T-cell (primary cell): ENCODE measurements around the gene GRIN2A. TPM values are rescaled to one million over a fixed set of nuclear protein-coding genes. Genes with fewer than 3 reads are reported as not detected.

Experiments used
- ATAC-seq, 4 experiments: fragments of 200-7000 bp in 3 of 4; fragments of 150-1000 bp in 1 of 4; cut with Tn5 transposase; replicated peaks in 1 of 4; 1 replicate in 3 of 4; 2 replicates in 1 of 4; pipeline ENCODE4 v1.10.0; 2021; ENCODE audit warnings: moderate library complexity in 3 of 4, mild to moderate bottlenecking in 2 of 4, moderate number of reproducible peaks in 1 of 4
- CTCF ChIA-PET, 2 donors: fragments of 300-600 bp; sonication (Branson Sonifier 250); formaldehyde crosslinking; loops; one replicate each; lab custom pipeline; 2022; ENCODE audit warnings: antibody characterized with exemption in 2 of 2; lab: Charles Lee
- POLR2A ChIA-PET, 2 donors: fragments of 300-600 bp; sonication (Branson Sonifier 250); formaldehyde crosslinking; loops; one replicate each; lab custom pipeline; 2022; ENCODE audit warnings: antibody characterized with exemption in 2 of 2; lab: Charles Lee
- DNase-seq, 35 experiments: peaks; one replicate each; pipeline versions ENCODE4 v3.0.0 to v3.0.0-alpha.2; 2013 to 2023
- H3K27ac ChIP-seq: one replicate; pipeline ENCODE4 v1.5.1; 2013; ENCODE audit warnings: low read length
- H3K27me3 ChIP-seq, 2 experiments: replicated peaks in 1 of 2; 1 replicate in 1 of 2; 2 replicates in 1 of 2; pipeline versions ENCODE4 v1.6.1 to v1.7.0; 2013; ENCODE audit warnings: low read length in 1 of 2, mixed read lengths in 1 of 2; ENCODE audit not compliant: control insufficient read depth in 2 of 2, insufficient read depth in 2 of 2; ENCODE audit errors: extremely low read depth in 1 of 2
- H3K36me3 ChIP-seq, 2 donors: 1 replicate in 1 of 2; 2 replicates in 1 of 2; pipeline versions ENCODE4 v1.6.1 to v1.7.0; 2013; ENCODE audit warnings: low read length in 1 of 2; ENCODE audit not compliant: control insufficient read depth in 2 of 2, insufficient read depth in 1 of 2; ENCODE audit errors: extremely low read depth in 1 of 2
- H3K4me1 ChIP-seq, 2 experiments: 1 replicate in 1 of 2; 2 replicates in 1 of 2; pipeline versions ENCODE4 v1.6.1 to v1.7.0; 2013; ENCODE audit warnings: low read length in 2 of 2, mixed read lengths in 1 of 2; ENCODE audit not compliant: insufficient read depth in 2 of 2, control insufficient read depth in 1 of 2; ENCODE audit errors: extremely low read depth in 1 of 2
- H3K4me3 ChIP-seq, 2 donors: 1 replicate in 1 of 2; 2 replicates in 1 of 2; pipeline versions ENCODE4 v1.5.1 to v1.7.0; 2013; ENCODE audit warnings: mild to moderate bottlenecking in 2 of 2, low read length in 1 of 2, moderate library complexity in 1 of 2; ENCODE audit not compliant: control insufficient read depth in 1 of 2; ENCODE audit errors: extremely low read depth in 1 of 2
- H3K9me3 ChIP-seq: 2 replicates; pipeline ENCODE4 v1.7.0; 2013
- H3K27ac Mint-ChIP-seq, 2 donors: one replicate each; pipeline ENCODE4 v1.8.0; 2020 to 2021; ENCODE audit warnings: mild to moderate bottlenecking in 2 of 2, mixed read lengths in 2 of 2
- H3K27me3 Mint-ChIP-seq, 2 donors: one replicate each; pipeline ENCODE4 v1.8.0; 2021 to 2022; ENCODE audit warnings: mixed read lengths in 2 of 2
- H3K36me3 Mint-ChIP-seq: one replicate; pipeline ENCODE4 v1.8.0; 2021; ENCODE audit warnings: mixed read lengths
- H3K4me1 Mint-ChIP-seq, 3 donors: one replicate each; pipeline ENCODE4 v1.8.0; 2020 to 2022; ENCODE audit warnings: mixed read lengths in 3 of 3, mild to moderate bottlenecking in 1 of 3
- H3K4me3 Mint-ChIP-seq, 3 donors: one replicate each; pipeline ENCODE4 v1.8.0; 2020 to 2022; ENCODE audit warnings: mild to moderate bottlenecking in 3 of 3, mixed read lengths in 3 of 3, moderate library complexity in 3 of 3
- H3K9me3 Mint-ChIP-seq, 3 donors: one replicate each; pipeline ENCODE4 v1.8.0; 2020 to 2022; ENCODE audit warnings: mixed read lengths in 3 of 3
- WGBS: methylation state at CpG from one replicate; pipeline ENCODE4 v1.1.5; 2013; ENCODE audit warnings: missing lambda C conversion rate; ENCODE audit not compliant: insufficient coverage; 5-methylcytosine and 5-hydroxymethylcytosine counted together
- total RNA-seq, 35 experiments: library from RNA in 6 of 35; stranded (reverse) in 6 of 35; fragments of 120-200 nt in 1 of 35; gene quantifications; one replicate each; pipeline versions ENCODE4 v1.2.1 to v1.2.4 and lab custom pipeline; 2013 to 2026

The GRIN2A gene
- total RNA-seq, 5 donors from 2014 or later (not counting 1 experiment from before 2014, with no cell fraction given), result 0.03 TPM; not detected in 4

GRCh38 chr16:9761870-9762269 lies 420.4 kb downstream of the GRIN2A start:
- H3K36me3 ChIP-seq, result no peaks in the 10 kb centered on the region
- Mint-ChIP-seq H3K36me3 (no peaks in the 10 kb centered on the region), H3K27me3 (no peaks in the 10 kb centered on the region), H3K4me3 (no peak overlapping the region), H3K4me1 (no peaks in the 10 kb centered on the region), H3K27ac (no peak overlapping the region), H3K9me3 (peaks cover 0 to 14% (median 4%) of the 10 kb centered on the region in 3 donors)
- DNase-seq, result no peak
- no peak overlapping the region for H3K27ac ChIP-seq
- H3K9me3 ChIP-seq, result no peaks in the 10 kb centered on the region
- WGBS, result 67% methylated on average over 1 of the region's 6 CpGs
- no peaks in the 10 kb centered on the region for H3K27me3 ChIP-seq
- ChIA-PET POLR2A (no interaction called here), CTCF (no interaction called here)
- no peak for ATAC-seq
- no peak overlapping the region for H3K4me3 ChIP-seq
- no peaks in the 10 kb centered on the region for H3K4me1 ChIP-seq

- 75% methylated on average over 3 of the region's 4 CpGs for WGBS
- POLR2A ChIA-PET, result no interaction called here
- ATAC-seq, result no peak
Measured at GRCh38 chr16:9757687-9758086, 424.5 kb downstream of the GRIN2A start.

GRCh38 chr16:9756434-9756833 lies 425.8 kb downstream of the GRIN2A start:
- Mint-ChIP-seq H3K9me3 (peaks cover 0 to 3% (median 0%) of the 10 kb centered on the region in 3 donors), H3K27me3 (no peaks in the 10 kb centered on the region), H3K27ac (no peak overlapping the region), H3K4me1 (no peaks in the 10 kb centered on the region), H3K4me3 (no peak overlapping the region), H3K36me3 (no peaks in the 10 kb centered on the region)
- ATAC-seq (no peak), DNase-seq (no peak)
- Histone ChIP-seq H3K4me3 (no peak overlapping the region), H3K36me3 (no peaks in the 10 kb centered on the region), H3K9me3 (no peaks in the 10 kb centered on the region), H3K27ac (no peak overlapping the region), H3K27me3 (no peaks in the 10 kb centered on the region), H3K4me1 (no peaks in the 10 kb centered on the region)
- ChIA-PET POLR2A (no interaction called here), CTCF (no interaction called here)
- 100% methylated on average over 1 of the region's 4 CpGs for WGBS

More at GRCh38 chr16:9757687-9758086, 424.5 kb downstream of the GRIN2A start:
- H3K4me3 ChIP-seq, result no peak overlapping the region
- peaks cover 0 to 3% (median 0%) of the 10 kb centered on the region in 3 donors for H3K9me3 Mint-ChIP-seq
- no peak overlapping the region for H3K27ac Mint-ChIP-seq
- no peaks in the 10 kb centered on the region for H3K27me3 Mint-ChIP-seq
- no peak overlapping the region for H3K27ac ChIP-seq
- no peak for DNase-seq
- CTCF ChIA-PET, result no interaction called here
- no peaks in the 10 kb centered on the region for H3K36me3 ChIP-seq
- H3K4me3 Mint-ChIP-seq, result no peak overlapping the region
- H3K4me1 ChIP-seq, result no peaks in the 10 kb centered on the region
- no peaks in the 10 kb centered on the region for H3K9me3 ChIP-seq
- H3K4me1 Mint-ChIP-seq, result no peaks in the 10 kb centered on the region
- no peaks in the 10 kb centered on the region for H3K36me3 Mint-ChIP-seq
- H3K27me3 ChIP-seq, result no peaks in the 10 kb centered on the region

GRCh38 chr16:9755081-9755480 lies 427.1 kb downstream of the GRIN2A start:
- 42% methylated on average over 2 of the region's 4 CpGs for WGBS
- Mint-ChIP-seq H3K27ac (no peak overlapping the region), H3K9me3 (peaks cover 0 to 5% (median 3%) of the 10 kb centered on the region in 3 donors), H3K4me1 (no peaks in the 10 kb centered on the region), H3K36me3 (no peaks in the 10 kb centered on the region), H3K27me3 (no peaks in the 10 kb centered on the region), H3K4me3 (no peak overlapping the region)
- H3K9me3 ChIP-seq, result no peaks in the 10 kb centered on the region
- no peaks in the 10 kb centered on the region for H3K36me3 ChIP-seq
- ChIA-PET POLR2A (no interaction called here), CTCF (no interaction called here)
- no peaks in the 10 kb centered on the region for H3K27me3 ChIP-seq
- no peak overlapping the region for H3K27ac ChIP-seq
- no peaks in the 10 kb centered on the region for H3K4me1 ChIP-seq
- ATAC-seq (no peak), DNase-seq (no peak)
- H3K4me3 ChIP-seq, result no peak overlapping the region

GRCh38 chr16:9741776-9742175 lies 440.5 kb downstream of the GRIN2A start:
- Mint-ChIP-seq H3K36me3 (no peaks in the 10 kb centered on the region), H3K4me3 (no peak overlapping the region), H3K27me3 (peaks cover 0 to 1% of the 10 kb centered on the region in 2 donors), H3K4me1 (no peaks in the 10 kb centered on the region), H3K27ac (no peak overlapping the region), H3K9me3 (peaks cover 3 to 17% (median 4%) of the 10 kb centered on the region in 3 donors)
- Histone ChIP-seq H3K27me3 (peaks cover 0 to 2% of the 10 kb centered on the region in 2 experiments), H3K27ac (no peak overlapping the region), H3K9me3 (no peaks in the 10 kb centered on the region), H3K4me1 (no peaks in the 10 kb centered on the region), H3K36me3 (no peaks in the 10 kb centered on the region), H3K4me3 (no peak overlapping the region)
- ATAC-seq, result no peak
- CTCF ChIA-PET, result no interaction called here
- POLR2A ChIA-PET, result no interaction called here
- no peak for DNase-seq

GRCh38 chr16:9739301-9739700 lies 442.9 kb downstream of the GRIN2A start:
- Histone ChIP-seq H3K4me1 (no peaks in the 10 kb centered on the region), H3K9me3 (no peaks in the 10 kb centered on the region), H3K36me3 (no peaks in the 10 kb centered on the region), H3K27ac (no peak overlapping the region), H3K27me3 (no peaks in the 10 kb centered on the region), H3K4me3 (no peak overlapping the region)
- DNase-seq (no peak), ATAC-seq (no peak)
- Mint-ChIP-seq H3K27me3 (peaks cover 0 to 1% of the 10 kb centered on the region in 2 donors), H3K36me3 (no peaks in the 10 kb centered on the region), H3K9me3 (peaks cover 3 to 17% (median 4%) of the 10 kb centered on the region in 3 donors), H3K4me1 (no peaks in the 10 kb centered on the region), H3K4me3 (no peak overlapping the region), H3K27ac (no peak overlapping the region)
- ChIA-PET POLR2A (no interaction called here), CTCF (interaction anchor here in 1 of 2 donors (0.6 kb wide), 1 partner anchor 19 kb away, joined by 3 read pairs; no protein-coding TSS in a partner anchor)
- 91% methylated on average over 6 of the region's 6 CpGs for WGBS

- WGBS, result 82% methylated on average over 5 of the region's 6 CpGs
- H3K9me3 Mint-ChIP-seq, result peaks cover 3 to 17% (median 4%) of the 10 kb centered on the region in 3 donors
- peaks cover 0 to 1% of the 10 kb centered on the region in 2 donors for H3K27me3 Mint-ChIP-seq
- DNase-seq (no peak), ATAC-seq (no peak)
- Histone ChIP-seq H3K36me3 (no peaks in the 10 kb centered on the region), H3K27me3 (no peaks in the 10 kb centered on the region), H3K27ac (no peak overlapping the region), H3K4me3 (no peak overlapping the region), H3K9me3 (no peaks in the 10 kb centered on the region), H3K4me1 (no peaks in the 10 kb centered on the region)
- ChIA-PET POLR2A (no interaction called here), CTCF (no interaction called here)
- H3K4me1 Mint-ChIP-seq, result no peaks in the 10 kb centered on the region
- H3K27ac Mint-ChIP-seq, result no peak overlapping the region
- H3K4me3 Mint-ChIP-seq, result no peak overlapping the region
- H3K36me3 Mint-ChIP-seq, result no peaks in the 10 kb centered on the region
Measured at GRCh38 chr16:9738690-9739089, 443.5 kb downstream of the GRIN2A start.
